ENCODE measurements around the gene DUSP16. TPM values are rescaled to one million over a fixed set of nuclear protein-coding genes. Genes with fewer than 3 reads are reported as not detected.

DUSP16 gene
- total RNA-seq, 4 donors from 2014 or later = 24.2 to 34.5 (median 26.4) TPM

DNA sequence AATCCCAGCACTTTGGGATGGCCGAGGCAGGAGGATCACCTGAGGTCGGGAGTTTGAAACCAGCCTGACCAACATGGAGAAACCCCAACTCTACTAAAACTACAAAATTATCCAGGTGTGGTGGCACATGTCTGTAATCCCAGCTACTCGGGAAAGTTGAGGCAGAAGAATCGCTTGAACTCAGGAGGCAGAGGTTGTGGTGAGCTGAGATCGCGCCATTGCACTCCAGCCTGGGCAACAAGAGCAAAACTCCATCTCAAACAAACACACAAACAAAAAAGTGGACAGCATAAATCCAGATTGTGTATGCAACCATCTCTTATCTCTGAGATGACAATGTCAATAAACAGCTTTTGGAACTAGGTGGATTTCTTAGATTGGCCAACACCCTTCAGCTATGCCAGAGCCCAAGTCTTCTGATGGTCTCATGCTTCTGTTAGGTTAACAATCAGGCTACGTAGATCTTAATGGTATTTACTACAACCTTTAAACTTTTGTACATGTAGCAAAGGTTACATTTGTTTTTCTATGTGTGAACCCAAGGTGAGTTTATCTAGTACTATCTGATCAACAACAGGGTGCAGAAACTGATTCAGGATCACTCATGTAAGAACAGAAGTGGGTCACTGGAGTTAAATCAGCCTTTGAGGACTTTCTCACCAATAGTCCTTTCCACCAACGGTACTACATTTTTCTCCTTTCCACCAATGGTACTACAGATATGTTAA is 73.7 kb downstream of the DUSP16 start:
- no peak for TF ChIP-seq POLR2A (IDR thresholded peaks at IDR 0.05)
- TF ChIP-seq, protein P1, sequence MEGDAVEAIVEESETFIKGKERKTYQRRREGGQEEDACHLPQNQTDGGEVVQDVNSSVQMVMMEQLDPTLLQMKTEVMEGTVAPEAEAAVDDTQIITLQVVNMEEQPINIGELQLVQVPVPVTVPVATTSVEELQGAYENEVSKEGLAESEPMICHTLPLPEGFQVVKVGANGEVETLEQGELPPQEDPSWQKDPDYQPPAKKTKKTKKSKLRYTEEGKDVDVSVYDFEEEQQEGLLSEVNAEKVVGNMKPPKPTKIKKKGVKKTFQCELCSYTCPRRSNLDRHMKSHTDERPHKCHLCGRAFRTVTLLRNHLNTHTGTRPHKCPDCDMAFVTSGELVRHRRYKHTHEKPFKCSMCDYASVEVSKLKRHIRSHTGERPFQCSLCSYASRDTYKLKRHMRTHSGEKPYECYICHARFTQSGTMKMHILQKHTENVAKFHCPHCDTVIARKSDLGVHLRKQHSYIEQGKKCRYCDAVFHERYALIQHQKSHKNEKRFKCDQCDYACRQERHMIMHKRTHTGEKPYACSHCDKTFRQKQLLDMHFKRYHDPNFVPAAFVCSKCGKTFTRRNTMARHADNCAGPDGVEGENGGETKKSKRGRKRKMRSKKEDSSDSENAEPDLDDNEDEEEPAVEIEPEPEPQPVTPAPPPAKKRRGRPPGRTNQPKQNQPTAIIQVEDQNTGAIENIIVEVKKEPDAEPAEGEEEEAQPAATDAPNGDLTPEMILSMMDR (IDR thresholded peaks at IDR 0.05) = no peak
- Histone ChIP-seq H3K27me3 (no peaks in the 10 kb centered on the region), H3K4me3 (replicated peaks in 1 of 3) (no peak overlapping the region), H3K36me3 (peaks cover 0 to 10% of the 10 kb centered on the region in 2 donors), H3K4me1 (no peaks in the 10 kb centered on the region), H3K9me3 (no peaks in the 10 kb centered on the region), H3K27ac (no peak overlapping the region)
- 96 to 97% methylated on average over 8 of the region's 8 CpGs for WGBS, 2 donors
- DNase-seq = no peak
- intact Hi-C loops (cut with DNase I) = no loop called here

DNA sequence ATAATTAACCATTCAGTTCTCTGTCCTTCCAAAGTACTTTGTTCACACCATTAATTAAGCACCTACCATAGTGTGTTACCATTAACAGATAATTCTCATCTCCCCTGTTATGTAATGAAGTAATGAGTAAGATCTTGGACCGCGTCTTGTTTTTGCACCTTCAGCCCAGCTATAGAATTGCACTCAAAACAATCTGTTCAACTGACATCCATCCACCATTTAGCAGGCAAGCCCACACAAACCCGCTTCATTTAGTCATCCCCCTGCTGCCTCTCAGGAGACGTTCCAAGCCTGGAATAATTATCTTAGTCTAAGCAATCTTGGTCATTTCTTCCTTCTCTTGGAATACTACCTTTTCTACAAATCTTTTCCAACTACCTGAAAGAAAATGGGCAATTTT is 74.4 kb downstream of the DUSP16 start:
- DNase-seq = no peak
- Histone ChIP-seq H3K27ac (no peak overlapping the region), H3K36me3 (peaks cover 0 to 10% of the 10 kb centered on the region in 2 donors), H3K9me3 (no peaks in the 10 kb centered on the region), H3K4me1 (no peaks in the 10 kb centered on the region), H3K27me3 (no peaks in the 10 kb centered on the region), H3K4me3 (replicated peaks in 1 of 3) (no peak overlapping the region)
- WGBS, 2 donors = 94 to 97% methylated on average over 4 of the region's 4 CpGs
- TF ChIP-seq, protein P1 (IDR thresholded peaks at IDR 0.05) = no peak
- no peak for TF ChIP-seq POLR2A (IDR thresholded peaks at IDR 0.05)
- intact Hi-C loops (cut with DNase I) = no loop called here

DNA sequence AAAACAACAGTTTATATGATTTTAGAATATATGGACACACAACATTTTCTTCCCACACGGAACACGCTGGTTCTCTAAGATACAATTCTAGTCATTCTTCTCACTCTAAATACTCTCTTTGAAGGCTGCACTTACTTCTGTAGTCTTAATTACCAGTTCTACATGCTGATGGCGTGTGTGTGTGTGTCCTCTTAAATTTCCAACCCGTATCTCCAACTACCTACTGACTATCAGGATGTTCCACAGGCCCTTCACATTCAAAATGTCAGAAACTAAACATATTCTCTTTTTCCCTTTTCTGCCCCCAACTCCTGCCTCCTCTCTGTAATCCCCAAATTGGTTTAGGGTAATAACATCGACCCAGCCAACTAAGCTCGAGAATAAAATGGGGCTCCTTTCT is 75.2 kb downstream of the DUSP16 start:
- H3K9me3 ChIP-seq = no peaks in the 10 kb centered on the region

DNA sequence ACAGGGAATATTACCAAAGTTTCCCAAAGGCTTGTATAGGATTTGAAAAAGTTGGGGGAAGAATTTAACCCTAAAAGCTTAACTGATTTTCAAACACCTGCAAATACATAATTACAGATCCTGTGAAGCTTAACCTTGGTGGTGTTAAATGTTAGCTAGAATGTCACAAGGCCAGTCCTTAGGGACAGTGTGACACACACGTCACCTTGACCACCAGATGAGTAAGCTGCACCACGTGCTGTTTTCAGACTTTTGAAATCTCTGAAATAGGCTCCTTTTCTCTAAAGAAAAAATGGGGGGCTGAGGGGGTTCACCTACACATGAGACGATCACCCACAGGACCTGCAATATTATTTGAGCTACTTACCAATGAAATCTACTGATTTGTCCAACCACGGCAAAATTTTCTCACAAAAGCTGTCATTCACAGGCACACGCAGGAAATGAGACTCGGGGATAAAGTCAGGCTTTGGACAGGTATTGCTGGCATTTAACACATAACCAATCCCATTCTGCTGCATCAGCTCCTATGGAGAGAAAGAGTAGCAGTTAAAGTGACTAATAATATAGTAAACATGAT is 75.9 kb downstream of the DUSP16 start:
- Histone ChIP-seq H3K9me3 (no peaks in the 10 kb centered on the region), H3K36me3 (peaks cover 0 to 10% of the 10 kb centered on the region in 2 donors), H3K4me3 (replicated peaks in 1 of 3) (no peak overlapping the region), H3K4me1 (no peaks in the 10 kb centered on the region), H3K27me3 (no peaks in the 10 kb centered on the region), H3K27ac (no peak overlapping the region)
- intact Hi-C loops (cut with DNase I) = no loop called here
- no peak for TF ChIP-seq POLR2A (IDR thresholded peaks at IDR 0.05)
- TF ChIP-seq, protein P1 (IDR thresholded peaks at IDR 0.05) = no peak
- WGBS, 2 donors = 86 to 92% methylated on average over 6 of the region's 6 CpGs
- no peak for DNase-seq

More for the DNA sequence above, 75.2 kb downstream of the DUSP16 start:
- intact Hi-C loops (cut with DNase I) = no loop called here
- no peaks in the 10 kb centered on the region for H3K4me1 ChIP-seq
- no peak overlapping the region for H3K27ac ChIP-seq
- DNase-seq = no peak
- peaks cover 0 to 10% of the 10 kb centered on the region in 2 donors for H3K36me3 ChIP-seq
- TF ChIP-seq POLR2A (IDR thresholded peaks at IDR 0.05) = no peak
- TF ChIP-seq, protein P1 (IDR thresholded peaks at IDR 0.05) = no peak
- no peaks in the 10 kb centered on the region for H3K27me3 ChIP-seq
- H3K4me3 ChIP-seq (replicated peaks in 1 of 3) = no peak overlapping the region
- WGBS, 2 donors = 95 to 96% methylated on average over 6 of the region's 6 CpGs

DNA sequence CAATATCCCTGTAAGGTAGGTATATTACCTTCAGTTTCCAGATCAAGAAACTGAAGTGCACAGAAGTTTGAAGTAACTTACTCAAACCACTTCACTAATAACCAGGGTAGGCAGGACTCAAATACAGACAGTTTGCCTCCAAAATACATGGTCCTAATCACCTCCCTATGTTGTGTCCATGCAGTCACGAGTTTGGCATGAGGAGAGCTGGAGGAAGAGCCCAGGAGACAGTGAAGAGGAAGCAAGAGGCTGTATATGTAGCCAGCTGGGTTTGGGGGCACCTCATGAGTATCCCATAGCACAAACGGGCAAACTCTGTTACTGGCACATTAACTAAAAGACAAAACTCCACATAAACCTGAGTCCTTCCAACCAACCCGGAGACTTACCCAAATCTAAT is 79.2 kb downstream of the DUSP16 start:
- no peak overlapping the region for H3K4me3 ChIP-seq (replicated peaks in 1 of 3)
- H3K27me3 ChIP-seq = no peaks in the 10 kb centered on the region
- WGBS, 2 donors = 83 to 85% methylated on average over 3 of the region's 3 CpGs
- H3K36me3 ChIP-seq = peaks cover 0 to 18% of the 10 kb centered on the region in 2 donors
- DNase-seq = no peak
- no peak overlapping the region for H3K27ac ChIP-seq
- H3K4me1 ChIP-seq = no peaks in the 10 kb centered on the region
- TF ChIP-seq POLR2A (IDR thresholded peaks at IDR 0.05) = no peak
- TF ChIP-seq, protein P1 (IDR thresholded peaks at IDR 0.05) = no peak
- H3K9me3 ChIP-seq = no peaks in the 10 kb centered on the region
- intact Hi-C loops (cut with DNase I) = no loop called here
